ENCODE measurements around the gene VENTX.
"Not testable (repeated sequence)": the region's sequence is repeated elsewhere in the genome, so short reads cannot be mapped to it uniquely, and the experiment has no call there.

The VENTX gene

DNA sequence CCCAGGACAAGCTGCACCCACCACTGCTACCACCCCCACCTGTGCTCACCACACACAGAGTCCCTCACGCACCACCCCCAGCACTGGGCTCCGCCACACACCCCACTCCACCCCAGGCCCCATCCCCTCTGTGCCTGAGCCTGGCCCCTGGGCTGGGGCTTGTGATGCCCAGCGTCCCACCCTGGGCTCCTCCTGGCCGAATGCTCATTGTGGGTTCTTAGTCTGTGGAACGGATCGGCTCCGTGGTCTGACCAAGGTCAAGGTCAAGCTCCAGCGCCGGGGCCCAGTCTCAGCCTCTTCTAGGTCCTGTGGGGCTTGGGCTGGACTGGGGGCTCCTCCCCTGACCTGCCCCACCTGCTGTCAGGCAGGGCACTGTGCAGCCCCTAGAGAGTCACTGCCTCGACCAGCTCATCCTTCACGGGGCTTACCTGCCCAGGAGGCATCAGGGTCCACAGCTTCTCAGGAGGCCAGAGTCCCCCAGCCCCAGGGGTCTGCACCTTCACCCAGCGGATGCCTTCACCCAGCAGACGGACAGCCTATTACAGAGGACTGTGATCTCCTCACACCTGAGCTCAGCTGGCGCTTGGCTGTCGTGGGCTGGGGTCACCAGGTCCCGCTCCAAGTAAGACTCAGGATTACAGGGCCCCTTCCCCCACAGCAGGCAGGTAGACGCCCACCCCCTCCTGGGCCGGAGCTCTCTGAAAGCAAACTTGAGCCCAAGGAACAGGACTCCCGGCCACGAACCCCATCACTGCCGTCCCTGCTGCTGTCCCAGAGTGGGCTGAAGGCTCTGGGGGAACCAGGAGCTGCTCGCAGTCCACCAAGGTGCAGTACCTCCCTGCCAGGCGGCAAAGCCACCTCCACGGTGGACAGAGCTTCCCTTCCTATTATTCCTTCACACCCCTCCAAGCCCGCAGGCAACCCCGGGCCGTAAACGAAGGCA lies 22.9 kb upstream of the VENTX start:
- no peak for DNase-seq (ENCODE audit: low read depth)

DNA sequence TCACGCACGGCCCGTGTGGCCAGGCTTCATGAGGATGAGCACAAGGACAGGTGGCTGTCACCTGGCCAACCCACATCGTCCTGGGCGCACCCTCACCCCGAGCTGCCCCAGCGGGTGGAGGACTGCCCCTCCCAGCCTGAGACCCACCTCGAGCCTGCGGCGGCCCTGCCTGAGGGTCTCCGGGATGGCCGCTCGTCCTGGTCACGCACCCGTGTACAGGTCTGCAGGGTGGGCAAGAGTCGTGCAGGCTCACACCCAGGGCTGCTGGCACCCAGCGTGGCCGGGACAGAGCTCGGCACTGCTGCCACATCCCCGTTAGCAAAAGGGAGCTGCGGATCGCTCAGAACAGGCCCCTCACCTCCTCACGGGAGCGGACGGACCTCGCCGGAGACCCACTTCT lies 22.1 kb upstream of the VENTX start:
- DNase-seq (ENCODE audit: low read depth), result no peak

DNA sequence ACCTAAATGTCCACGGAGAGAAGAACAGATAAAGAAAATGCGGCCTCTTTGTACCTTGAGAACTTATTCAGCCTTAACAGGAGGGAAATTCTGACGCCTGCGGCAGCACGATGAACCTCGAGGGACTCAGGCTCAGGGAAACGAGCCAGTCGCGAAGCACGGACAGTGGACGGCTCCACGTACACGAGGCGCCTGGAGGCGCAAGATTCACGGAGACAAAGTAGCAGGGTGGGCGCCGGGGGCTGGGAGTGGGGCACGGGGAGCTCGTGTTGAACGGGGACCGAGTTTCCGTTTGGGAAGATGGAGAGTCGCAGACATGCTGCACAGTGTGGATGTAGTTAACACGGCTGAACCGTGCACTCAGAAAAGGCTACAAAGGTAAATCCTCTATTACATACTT lies 20.9 kb upstream of the VENTX start:
- no peak for DNase-seq (ENCODE audit: low read depth)

DNA sequence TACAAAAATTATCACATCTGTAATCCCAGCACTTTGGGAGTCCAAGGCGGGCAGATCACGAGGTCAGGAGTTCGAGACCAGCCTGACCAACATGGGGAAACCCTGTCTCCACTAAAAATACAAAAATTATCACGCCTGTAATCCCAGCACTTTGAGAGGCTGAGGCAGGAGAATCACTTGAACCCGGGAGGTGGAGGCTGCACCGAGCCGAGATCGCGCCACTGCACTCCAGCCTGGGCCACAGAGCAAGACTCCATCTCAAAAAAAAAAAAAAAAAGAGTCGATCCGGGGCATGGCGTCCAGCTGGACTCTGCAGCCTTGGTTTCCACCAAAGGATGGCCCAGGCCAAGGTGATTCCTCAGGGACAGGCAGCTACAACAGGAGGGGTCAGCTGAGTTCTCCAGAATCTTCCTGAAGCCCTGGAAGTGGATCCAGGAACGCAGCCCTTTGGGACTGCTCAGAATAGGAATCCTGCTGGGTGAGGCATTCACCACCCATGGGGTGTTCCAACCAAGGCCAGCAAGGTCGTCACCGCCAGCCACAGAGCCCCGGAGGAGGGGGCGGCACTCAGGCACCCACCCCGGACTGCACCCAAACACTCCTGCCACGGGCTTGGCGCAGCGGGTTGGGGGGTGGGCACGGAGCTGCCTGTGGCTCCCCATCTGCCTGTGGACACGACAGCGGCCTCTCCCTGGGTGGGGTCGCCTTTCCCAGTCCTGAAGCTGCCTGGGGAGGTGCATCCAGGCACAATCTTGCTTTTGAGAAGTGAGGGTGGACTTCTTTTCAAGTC lies 19.7 kb upstream of the VENTX start:
- no peak for DNase-seq (ENCODE audit: low read depth)

DNA sequence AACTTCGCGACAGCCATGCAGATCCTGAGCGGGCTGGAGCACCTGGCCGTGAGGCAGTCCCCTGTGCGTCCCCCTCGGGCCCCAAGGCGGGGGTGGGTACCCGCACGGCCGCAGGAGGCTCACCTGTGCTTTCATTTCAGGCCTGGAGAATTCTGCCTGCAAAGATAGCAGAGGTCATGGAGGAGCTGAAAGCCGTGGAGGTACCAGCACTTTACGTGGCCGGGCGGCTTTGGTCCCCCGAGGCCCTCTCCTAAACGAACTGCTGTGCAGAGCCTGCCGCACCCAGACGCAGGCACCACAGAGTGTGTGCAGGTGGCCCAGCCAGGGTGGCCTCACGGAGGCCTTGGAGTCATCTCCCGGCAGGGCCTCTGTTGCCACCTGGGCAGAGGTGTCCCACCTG lies 18.8 kb upstream of the VENTX start:
- no peak for DNase-seq (ENCODE audit: low read depth)

DNA sequence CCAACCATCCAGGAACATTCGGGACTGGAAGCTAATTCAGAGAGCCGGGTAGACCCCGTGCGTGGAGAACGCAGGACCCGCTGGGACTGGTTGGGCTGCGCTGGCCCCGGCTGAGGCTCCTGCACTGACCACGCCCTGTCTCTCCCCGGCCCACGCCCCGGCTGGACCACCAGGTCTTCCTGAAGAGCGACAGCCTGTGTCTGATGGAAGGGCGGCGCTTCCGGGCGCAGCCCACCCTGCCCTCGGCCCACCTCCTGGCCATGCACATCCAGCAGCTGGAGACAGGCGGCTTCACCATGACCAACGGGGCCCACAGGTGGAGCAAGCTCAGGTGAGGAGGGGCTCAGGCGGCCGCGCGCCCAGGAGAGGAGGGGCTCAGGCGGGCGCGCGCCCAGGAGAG lies 17.9 kb upstream of the VENTX start:
- DNase-seq (ENCODE audit: low read depth), result no peak

DNA sequence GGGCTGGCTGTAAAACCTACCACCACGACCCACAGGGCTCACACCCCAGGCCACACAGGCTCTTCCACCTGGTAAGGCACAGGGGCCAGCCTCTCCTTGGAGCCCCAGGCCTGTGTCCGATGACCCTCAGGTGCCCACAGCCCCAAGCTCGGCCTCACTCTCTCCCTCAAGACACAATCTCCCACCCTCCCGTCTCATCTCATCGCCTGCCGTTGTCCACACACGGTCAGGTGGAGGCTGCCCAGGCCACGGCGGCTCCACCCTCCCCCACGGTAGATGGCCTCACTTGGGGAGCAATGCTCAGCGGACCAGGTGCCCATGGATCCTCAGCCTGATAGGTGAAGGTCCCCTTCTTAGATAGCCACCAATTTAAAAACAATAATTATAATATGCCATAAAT lies 16.3 kb upstream of the VENTX start:
- no peak for DNase-seq (ENCODE audit: low read depth)

DNA sequence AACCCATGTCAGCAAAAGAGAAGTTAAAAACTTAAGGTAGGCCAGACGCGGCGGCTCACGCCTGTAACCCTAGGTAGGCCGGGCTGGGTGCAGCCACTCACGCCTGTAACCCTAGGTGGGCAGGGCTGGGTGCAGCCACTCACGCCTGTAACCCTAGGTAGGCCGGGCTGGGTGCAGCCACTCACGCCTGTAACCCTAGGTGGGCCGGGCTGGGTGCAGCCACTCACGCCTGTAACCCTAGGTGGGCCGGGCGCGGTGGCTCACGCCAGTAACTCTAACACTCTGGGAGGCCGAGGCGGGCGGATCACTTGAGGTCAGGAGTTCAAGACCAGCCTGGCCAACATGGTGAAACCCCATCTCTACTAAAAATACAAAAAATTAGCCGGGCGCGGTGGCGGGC lies 15.9 kb upstream of the VENTX start:
- DNase-seq (ENCODE audit: low read depth), result not testable (repeated sequence)

DNA sequence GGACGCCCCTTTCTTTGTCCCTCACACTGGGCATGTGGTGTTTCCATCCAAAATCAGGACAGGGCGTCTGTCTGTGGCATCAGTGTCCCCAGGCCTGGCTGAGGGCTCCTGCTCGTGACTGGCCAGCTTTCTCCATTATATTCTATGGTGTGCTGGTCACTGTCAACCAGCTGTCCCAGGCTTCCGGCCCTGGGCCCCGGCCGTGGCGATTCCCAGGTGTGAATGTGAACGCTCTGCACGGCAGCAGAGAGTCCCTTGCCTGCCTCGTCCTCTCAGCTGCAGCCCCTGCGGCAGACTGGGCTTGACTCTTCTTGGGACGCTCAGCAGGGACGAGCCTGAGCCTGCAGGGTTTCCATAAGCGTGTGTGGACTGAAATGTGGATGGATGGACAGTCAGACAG lies 13.6 kb upstream of the VENTX start:
- no peak for DNase-seq (ENCODE audit: low read depth)

DNA sequence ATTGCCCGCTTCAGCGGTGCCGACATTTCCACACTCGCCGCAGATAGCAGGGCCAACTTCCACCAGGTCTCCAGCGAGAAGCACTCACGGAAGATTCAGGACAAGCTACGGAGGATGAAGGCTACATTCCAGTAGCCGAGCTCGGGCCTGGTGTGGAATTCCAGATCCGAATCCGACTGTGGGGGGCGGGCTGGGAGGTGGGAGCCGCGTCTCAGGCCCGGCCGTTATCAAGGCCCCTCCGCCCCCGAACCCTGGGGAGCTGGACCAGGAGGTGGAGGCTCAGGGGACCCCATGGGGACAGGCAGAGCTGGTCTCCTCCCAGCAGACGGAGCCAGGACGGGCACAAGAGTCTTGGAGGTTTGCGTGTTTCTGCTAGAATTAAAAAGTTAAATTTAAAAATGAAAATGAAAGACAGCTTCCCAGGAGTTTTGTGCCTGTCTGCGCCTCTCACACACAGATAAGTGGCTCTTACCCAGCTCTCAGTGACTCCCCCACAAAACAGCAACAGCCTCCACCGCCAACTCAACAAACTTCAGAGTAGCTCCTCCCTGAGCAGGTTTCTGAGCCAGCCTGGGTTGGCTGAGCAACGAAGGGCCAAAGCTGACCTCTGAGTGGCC lies 12.8 kb upstream of the VENTX start:
- no peak for DNase-seq (ENCODE audit: low read depth)

DNA sequence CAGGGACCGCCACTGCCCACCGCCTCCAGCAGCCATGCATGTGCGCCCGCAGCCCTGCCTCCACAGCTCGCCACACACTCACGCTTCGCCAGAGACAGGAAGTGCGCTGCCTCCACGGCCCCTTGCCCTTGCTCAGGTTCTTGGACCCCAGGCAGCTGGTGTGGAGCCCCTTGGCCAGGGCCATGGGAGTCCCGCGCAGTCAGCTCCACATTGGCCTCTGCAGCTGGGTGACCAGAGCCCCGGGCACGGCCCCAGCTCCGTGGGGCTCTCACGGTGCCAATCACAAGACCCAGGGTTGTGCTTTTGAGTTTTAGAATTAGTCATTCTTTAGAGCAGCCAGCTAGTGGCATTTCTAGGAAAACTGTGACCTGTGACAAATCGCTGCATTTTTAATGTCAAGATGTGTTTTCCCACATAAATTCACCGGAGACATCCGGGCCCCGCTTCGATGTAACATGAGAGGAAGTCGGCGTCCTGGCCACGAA lies 11.9 kb upstream of the VENTX start:
- no peak for DNase-seq (ENCODE audit: low read depth)

DNA sequence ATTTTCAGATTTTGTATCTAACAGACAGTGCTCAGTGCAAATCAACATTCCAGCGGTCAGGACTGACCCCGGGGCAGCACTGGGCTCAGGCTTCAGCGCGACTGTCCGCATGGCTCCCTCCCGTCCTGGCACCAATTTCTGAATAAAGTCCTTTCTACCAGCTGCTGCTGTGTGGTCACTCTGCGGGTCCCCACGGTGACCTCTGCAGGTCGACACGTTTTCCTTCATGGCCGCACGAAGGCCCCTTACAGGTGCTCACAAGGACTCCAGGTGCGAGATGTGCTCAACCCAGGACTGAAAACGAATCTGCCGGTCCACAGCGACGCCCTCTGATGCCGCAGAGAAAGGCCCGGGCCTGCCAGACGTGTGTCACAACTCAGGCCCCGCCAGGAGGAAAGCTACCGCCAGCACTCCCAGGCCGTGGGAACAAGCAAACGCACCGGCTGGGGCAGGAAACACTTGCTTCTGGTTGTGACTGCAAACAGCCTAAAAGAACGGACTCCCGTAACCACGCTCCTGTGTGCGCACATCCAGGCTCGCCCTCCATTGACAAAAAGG lies 11.3 kb upstream of the VENTX start:
- DNase-seq (ENCODE audit: low read depth), result no peak

DNA sequence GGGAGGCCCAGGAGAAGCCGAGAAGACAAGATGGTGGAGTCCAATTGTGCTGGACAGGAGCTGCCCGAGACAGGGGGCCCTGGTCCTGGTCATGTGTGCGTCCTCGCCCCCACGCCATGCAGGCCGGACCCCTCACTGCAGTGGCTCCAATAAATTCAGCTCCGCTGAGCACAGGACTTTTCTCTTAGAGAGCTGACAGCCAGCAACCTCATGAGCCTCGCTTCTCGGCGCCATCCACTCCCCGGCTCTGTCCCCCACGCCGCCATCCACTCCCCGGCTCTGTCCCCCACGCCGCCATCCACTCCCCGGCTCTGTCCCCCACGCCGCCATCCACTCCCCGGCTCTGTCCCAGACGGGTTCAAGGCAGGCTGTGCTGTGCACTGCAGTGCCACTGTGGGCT lies 10.4 kb upstream of the VENTX start:
- no peak for DNase-seq (ENCODE audit: low read depth)

DNA sequence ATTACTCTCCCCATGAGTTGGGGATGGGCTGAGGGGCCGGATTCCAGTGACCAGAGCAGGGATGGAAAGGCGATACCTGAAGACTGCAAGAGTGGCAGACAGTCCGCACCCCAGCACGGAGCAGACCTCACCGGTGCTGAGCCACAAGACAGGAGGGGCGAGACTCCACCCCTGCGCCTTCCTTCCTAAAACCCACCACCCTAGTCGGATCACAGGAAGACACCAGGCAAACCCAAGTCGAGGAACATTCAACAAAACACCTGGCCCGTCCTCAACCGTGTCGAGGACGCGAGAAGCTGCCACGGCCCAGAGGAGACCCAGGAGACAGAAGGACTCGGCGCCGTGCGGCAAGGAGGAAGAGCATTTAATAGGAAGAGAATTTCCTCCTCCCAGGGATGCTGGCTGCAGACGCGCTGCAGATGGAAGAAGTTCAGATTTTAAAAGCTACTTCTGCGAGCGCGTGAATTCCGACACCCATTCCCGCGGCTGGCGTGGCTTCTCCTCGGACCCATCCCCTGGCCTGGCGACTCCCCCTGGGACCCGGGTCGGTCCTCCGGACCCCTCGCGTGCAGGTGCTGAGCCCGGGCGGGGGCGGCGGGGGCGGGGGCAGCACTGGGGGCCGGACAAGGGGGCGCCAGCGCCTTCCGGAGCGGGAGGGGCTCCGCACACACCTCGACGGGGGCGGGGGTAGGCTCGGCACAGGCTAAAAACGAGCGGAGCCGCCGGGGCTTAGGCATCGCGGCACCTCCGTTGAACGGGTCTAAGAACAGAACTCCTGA lies 8.2 kb upstream of the VENTX start:
- DNase-seq (ENCODE audit: low read depth), result no peak

DNA sequence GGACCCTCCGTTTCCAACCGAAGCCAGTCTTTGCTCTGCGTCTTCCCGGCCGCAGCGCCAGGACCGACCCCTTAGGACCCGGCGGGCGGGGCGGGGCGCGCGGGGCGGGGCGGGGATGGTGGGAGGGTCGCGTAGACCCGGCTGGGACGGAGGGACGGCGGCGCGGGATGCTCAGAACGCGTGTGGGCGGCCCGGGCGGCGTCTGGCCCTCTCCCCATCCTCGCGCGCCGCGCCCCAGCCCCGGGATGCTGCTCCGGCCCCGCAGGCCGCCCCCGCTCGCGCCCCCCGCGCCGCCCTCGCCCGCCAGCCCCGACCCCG lies 7.7 kb upstream of the VENTX start, which contains the start of gene UTF1:
Gene UTF1, plus strand, starts transcription at position 174 of the 318 bp plus-strand sequence. Its CDS starts 72 bp downstream, at position 246.
- no peak for DNase-seq (ENCODE audit: low read depth)

DNA sequence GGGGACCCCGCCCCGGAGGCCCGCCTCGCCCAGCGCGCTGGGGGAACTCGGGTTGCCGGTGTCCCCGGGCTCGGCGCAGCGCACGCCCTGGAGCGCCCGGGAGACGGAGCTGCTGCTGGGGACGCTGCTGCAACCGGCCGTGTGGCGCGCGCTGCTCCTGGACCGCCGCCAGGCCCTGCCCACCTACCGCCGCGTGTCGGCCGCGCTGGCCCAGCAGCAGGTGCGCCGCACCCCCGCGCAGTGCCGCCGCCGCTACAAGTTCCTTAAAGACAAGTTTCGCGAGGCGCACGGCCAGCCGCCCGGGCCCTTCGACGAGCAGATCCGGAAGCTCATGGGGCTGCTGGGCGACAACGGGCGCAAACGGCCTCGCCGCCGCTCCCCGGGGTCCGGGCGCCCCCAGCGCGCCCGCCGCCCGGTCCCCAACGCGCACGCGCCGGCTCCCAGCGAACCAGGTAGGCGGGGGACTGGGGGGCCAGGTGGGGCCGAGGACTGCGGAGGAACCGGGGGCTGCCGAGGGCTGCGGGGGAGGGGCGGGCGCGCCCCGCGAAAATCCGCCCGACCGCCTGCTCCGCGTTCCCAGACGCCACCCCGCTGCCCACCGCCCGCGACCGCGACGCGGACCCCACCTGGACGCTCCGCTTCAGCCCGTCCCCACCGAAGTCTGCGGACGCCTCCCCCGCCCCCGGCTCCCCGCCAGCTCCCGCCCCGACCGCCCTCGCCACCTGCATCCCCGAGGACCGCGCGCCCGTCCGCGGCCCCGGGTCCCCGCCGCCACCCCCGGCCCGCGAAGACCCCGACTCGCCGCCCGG lies 7.1 kb upstream of the VENTX start:
- DNase-seq (ENCODE audit: low read depth), result no peak

DNA sequence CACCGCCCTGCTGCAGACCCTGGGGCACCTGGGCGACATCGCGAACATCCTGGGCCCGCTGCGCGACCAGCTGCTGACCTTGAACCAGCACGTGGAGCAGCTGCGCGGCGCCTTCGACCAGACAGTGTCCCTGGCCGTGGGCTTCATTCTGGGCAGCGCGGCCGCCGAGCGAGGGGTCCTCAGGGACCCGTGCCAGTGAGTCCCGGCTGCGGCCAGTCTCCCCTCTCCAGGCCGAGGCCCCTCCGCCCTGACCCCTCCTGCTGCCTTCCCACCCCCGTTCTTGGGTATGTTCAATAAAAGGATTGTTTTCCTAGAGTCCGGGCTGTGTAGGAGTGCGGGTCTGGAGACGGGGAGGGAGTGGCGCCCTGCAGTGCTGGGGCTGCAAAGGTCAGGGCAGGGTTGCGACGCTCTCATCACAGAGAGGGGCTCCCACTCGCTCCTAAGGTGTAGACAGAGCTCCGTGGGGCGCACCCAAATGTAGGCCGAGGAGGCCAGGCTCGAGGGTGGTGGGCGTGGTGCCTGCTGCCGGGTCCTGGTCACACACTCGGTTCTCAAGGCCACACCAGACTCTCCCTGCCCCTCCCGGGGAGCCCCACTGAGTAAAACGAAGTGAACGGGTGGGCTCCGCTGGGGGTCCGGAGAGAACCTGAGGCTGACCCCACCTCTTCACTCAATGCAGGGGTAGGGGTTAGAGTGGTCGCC lies 6.3 kb upstream of the VENTX start:
- DNase-seq (ENCODE audit: low read depth), result no peak

DNA sequence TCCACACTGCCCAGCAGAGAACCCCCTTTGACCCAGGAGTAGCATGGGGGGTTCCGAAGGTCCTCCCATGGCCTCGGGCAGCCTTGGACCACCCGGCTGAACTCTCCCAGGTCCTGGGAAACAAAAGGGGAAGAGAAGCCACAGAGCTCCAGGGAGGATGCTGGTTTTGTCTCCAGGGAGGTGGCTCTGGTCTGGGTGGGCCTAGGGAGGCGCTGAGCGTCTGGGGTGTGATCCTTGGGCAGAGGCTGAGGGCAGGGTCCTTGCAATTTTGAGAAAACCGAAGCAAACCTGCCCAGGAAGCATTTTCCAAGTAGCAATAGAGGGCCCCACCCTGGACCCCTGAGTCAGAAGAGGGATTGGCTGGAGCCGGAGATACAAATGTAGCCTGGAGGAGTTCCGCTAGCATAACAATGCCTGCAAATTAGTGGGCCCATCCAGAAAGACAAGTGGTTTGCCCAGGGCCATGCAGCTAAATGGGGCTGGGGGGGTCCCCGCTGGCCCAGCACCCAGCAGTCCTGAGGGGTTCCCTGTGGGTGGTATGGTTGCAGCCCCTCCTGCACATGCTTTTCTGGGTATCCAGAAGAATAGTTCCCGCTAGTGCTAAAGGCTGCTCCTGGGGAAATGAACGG lies 5.6 kb upstream of the VENTX start:
- DNase-seq (ENCODE audit: low read depth), result no peak

DNA sequence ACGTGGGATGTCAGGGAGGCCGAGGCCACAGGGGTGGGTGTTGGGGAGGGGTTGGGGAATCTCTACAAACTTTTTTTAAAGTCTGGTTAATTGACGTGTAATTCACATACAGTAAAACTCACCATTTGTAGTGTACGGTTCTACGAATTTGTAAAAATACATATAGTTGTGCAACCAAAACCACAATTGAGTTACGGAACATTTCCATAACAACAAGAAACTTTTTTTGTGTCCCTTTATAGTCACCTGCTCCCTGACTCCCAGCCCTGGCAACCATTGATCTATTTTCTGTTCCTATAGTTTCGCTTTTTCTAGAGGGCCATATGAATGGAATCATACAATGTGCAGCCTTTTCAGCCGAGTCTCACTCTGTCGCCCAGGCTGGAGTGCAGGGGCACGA lies 2.9 kb upstream of the VENTX start:
- not testable (repeated sequence) for DNase-seq (ENCODE audit: low read depth)
